ENCODE results near the gene SPANXN3. TPM values are rescaled to one million over a fixed set of nuclear protein-coding genes. Genes with fewer than 3 reads are reported as not detected.

Gene SPANXN3
- total and polyA plus RNA-seq, 2 donors from 2014 or later: not detected

DNA sequence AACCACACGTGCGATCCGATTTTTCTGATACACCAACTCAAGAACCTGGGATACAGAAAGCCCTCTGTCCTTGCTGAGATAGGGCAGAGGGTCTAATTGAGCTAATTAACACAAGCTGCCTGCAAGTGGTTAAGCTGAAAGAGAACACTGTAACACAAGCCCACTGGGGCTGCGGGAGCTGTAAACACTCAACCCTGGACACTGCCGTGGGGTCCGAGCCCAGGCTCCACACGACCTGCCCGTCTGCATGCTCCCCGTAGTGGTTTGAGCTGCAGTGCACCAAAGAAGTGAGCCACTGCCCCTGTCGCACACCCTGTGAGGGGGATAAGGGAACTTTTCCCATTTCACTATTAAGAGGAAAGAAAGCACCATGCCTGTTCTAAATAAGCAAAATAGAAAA, 54.6 kb downstream of the SPANXN3 start:
- FAIRE-seq (no peak), DNase-seq (peak in 2 of 5 donors; percentile 4 to 26)
- H3K27me3 ChIP-seq (ENCODE audit: control insufficient read depth, insufficient read depth, low read length): no peaks in the 10 kb centered on the region
- H3K27ac ChIP-seq (ENCODE audit: low read depth in 2 of 2, low read length in 2 of 2): no peak overlapping the region
- no peaks in the 10 kb centered on the region for H3K36me3 ChIP-seq (ENCODE audit: control insufficient read depth in 2 of 3, insufficient read depth in 3 of 3, low read length in 3 of 3)
- H3K9ac ChIP-seq (ENCODE audit: low read length in 3 of 3): no peak overlapping the region
- no peaks in the 10 kb centered on the region for H3K4me1 ChIP-seq (ENCODE audit: control insufficient read depth in 2 of 3, insufficient read depth in 2 of 3, low read depth in 1 of 3, low read length in 3 of 3)
- intact Hi-C loops (cut with DNase I): no loop called here
- TF ChIP-seq CTCF (IDR thresholded peaks at IDR 0.05; ENCODE audit: borderline replicate concordance, extremely low read depth, insufficient read depth): no peak
- no peaks in the 10 kb centered on the region for H3K9me3 ChIP-seq (ENCODE audit: control insufficient read depth in 2 of 3, insufficient read depth in 1 of 3, low read length in 3 of 3)
- H3K4me3 ChIP-seq (ENCODE audit: low read length in 3 of 3): no peak overlapping the region

DNA sequence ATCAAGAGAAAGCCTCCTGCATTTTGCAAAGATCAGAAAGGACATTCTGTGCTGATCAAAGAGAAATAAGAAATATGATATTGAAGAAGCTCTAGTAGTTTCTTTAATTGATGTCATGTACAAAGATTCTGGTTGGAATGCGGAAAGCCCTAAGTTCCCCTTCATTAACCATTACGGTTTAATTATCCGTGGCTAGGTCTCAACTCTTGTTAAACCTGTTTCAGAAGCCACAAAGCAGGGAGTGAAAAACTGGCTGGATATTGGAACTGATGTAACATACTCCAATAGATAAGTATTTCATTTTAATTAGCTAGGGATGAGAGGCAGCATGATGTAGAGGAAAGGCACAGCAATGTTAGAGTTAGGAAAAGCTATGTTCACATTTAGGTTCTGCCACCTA, 55.7 kb downstream of the SPANXN3 start:
- H3K27me3 ChIP-seq (ENCODE audit: control insufficient read depth, insufficient read depth, low read length): no peaks in the 10 kb centered on the region
- H3K36me3 ChIP-seq (ENCODE audit: control insufficient read depth in 2 of 3, insufficient read depth in 3 of 3, low read length in 3 of 3): no peaks in the 10 kb centered on the region
- TF ChIP-seq CTCF (IDR thresholded peaks at IDR 0.05; ENCODE audit: borderline replicate concordance, extremely low read depth, insufficient read depth): no peak
- H3K9me3 ChIP-seq (ENCODE audit: control insufficient read depth in 2 of 3, insufficient read depth in 1 of 3, low read length in 3 of 3): no peaks in the 10 kb centered on the region
- no peaks in the 10 kb centered on the region for H3K4me1 ChIP-seq (ENCODE audit: control insufficient read depth in 2 of 3, insufficient read depth in 2 of 3, low read depth in 1 of 3, low read length in 3 of 3)
- no peak overlapping the region for H3K4me3 ChIP-seq (ENCODE audit: low read length in 3 of 3)
- no peak for FAIRE-seq
- no peak overlapping the region for H3K9ac ChIP-seq (ENCODE audit: low read length in 3 of 3)
- intact Hi-C loops (cut with DNase I): no loop called here
- H3K27ac ChIP-seq (ENCODE audit: low read depth in 2 of 2, low read length in 2 of 2): no peak overlapping the region
- DNase-seq: peak in 3 of 5 donors; percentile 12 to 82 (median 79)

Other genes with a start within 250 kb of the SPANXN3 start
- gene SLITRK4, start 118.6 kb upstream of the SPANXN3 start, total RNA-seq: 6.0 TPM
- 2.8 TPM for gene SLITRK4, start 118.6 kb upstream of the SPANXN3 start, polyA plus RNA-seq (ENCODE audit: insufficient read depth, low read depth, low replicate concordance)
- gene SPANXN2, start 203.3 kb upstream of the SPANXN3 start, total RNA-seq: not detected
- not detected for gene SPANXN2, start 203.3 kb upstream of the SPANXN3 start, polyA plus RNA-seq (ENCODE audit: insufficient read depth, low read depth, low replicate concordance)